HEK293T (cell line): Measurements from ENCODE around the gene OLA1.

ENCODE experiments used
- CTCF ChIA-PET: fragments of 350-600 bp; formaldehyde crosslinking; extraction: SDS; loops from one replicate; lab custom pipeline; 2021; ENCODE audit warnings: antibody characterized with exemption, inconsistent platforms; lab: Yijun Ruan, JAX
- POLR2A ChIA-PET: fragments of 350-600 bp; formaldehyde crosslinking; extraction: SDS; loops from one replicate; lab custom pipeline; 2020; ENCODE audit warnings: antibody characterized with exemption, inconsistent platforms; lab: Yijun Ruan, JAX
- DNase-seq: peaks from one replicate; pipeline ENCODE4 v3.0.0; 2012; ENCODE audit warnings: mixed read lengths; ENCODE audit errors: extremely low spot score
- ARNT ChIP-seq: fragments of 450-650 bp; IDR thresholded peaks from 2 replicates; pipeline ENCODE4 v1.6.1; 2017; ENCODE audit warnings: mild to moderate bottlenecking
- BHLHE40 ChIP-seq: fragments of 450-650 bp; IDR thresholded peaks from 2 replicates; pipeline ENCODE4 v1.6.1; 2016; ENCODE audit warnings: mild to moderate bottlenecking, moderate library complexity, borderline replicate concordance
- CTBP1 ChIP-seq: fragments of 450-650 bp; IDR thresholded peaks from 2 replicates; pipeline ENCODE4 v1.6.1; 2016; ENCODE audit warnings: borderline replicate concordance
- ELF4 ChIP-seq: fragments of 450-650 bp; IDR thresholded peaks from 2 replicates; pipeline ENCODE4 v1.6.1; 2017; ENCODE audit warnings: antibody characterized with exemption
- FOXA1 ChIP-seq: fragments of 450-650 bp; IDR thresholded peaks from 2 replicates; pipeline ENCODE4 v1.6.1; 2016; ENCODE audit warnings: mild to moderate bottlenecking
- FOXK2 ChIP-seq: fragments of 450-650 bp; IDR thresholded peaks from 2 replicates; pipeline ENCODE4 v1.6.1; 2016; ENCODE audit warnings: mild to moderate bottlenecking
- FOXM1 ChIP-seq: fragments of 450-650 bp; IDR thresholded peaks from 2 replicates; pipeline ENCODE4 v1.6.1; 2017; ENCODE audit warnings: mild to moderate bottlenecking, borderline replicate concordance
- HDGF ChIP-seq: fragments of 450-650 bp; IDR thresholded peaks from 2 replicates; pipeline ENCODE4 v1.6.1; 2017; ENCODE audit warnings: antibody characterized with exemption, borderline replicate concordance
- L3MBTL2 ChIP-seq: fragments of 450-650 bp; conservative IDR thresholded peaks from 2 replicates; pipeline ENCODE4 v1.6.1; 2016; ENCODE audit warnings: mild to moderate bottlenecking
- LEF1 ChIP-seq: fragments of 450-650 bp; IDR thresholded peaks from 2 replicates; pipeline ENCODE4 v1.6.1; 2017; ENCODE audit warnings: mild to moderate bottlenecking, borderline replicate concordance
- NFRKB ChIP-seq: fragments of 450-650 bp; IDR thresholded peaks from 2 replicates; pipeline ENCODE4 v1.6.1; 2016; ENCODE audit warnings: mild to moderate bottlenecking, moderate library complexity
- SP1 ChIP-seq: fragments of 450-650 bp; IDR thresholded peaks from 2 replicates; pipeline ENCODE4 v1.6.1; 2017
- SUZ12 ChIP-seq: fragments of 450-650 bp; IDR thresholded peaks from 2 replicates; pipeline ENCODE4 v1.6.1; 2016; ENCODE audit warnings: mild to moderate bottlenecking
- TARDBP ChIP-seq: fragments of 450-650 bp; IDR thresholded peaks from 2 replicates; pipeline ENCODE4 v1.6.1; 2016
- ZNF384 ChIP-seq: fragments of 450-650 bp; IDR thresholded peaks from 2 replicates; pipeline ENCODE4 v1.6.1; 2016
- TF ChIP-seq, protein P1 (sequence below): fragments of 450-650 bp; IDR thresholded peaks from 2 replicates; pipeline ENCODE4 v1.6.1; 2016

The OLA1 gene

GRCh38 chr2:174211954-174212353 lies 36.4 kb downstream of the OLA1 start:
- ChIA-PET POLR2A (no interaction called here), CTCF (no interaction called here)

GRCh38 chr2:174210862-174211261 lies 37.5 kb downstream of the OLA1 start:
- DNase-seq = no peak
- TF ChIP-seq NFRKB = no peak
- no peak for TF ChIP-seq ELF4
- TF ChIP-seq TARDBP = no peak
- POLR2A ChIA-PET = no interaction called here
- CTCF ChIA-PET = no interaction called here

More at GRCh38 chr2:174211954-174212353, 36.4 kb downstream of the OLA1 start:
- TF ChIP-seq LEF1 (no peak), FOXM1 (no peak), FOXK2 (no peak), L3MBTL2 (no peak), ARNT (no peak)
- DNase-seq = no peak

DNA sequence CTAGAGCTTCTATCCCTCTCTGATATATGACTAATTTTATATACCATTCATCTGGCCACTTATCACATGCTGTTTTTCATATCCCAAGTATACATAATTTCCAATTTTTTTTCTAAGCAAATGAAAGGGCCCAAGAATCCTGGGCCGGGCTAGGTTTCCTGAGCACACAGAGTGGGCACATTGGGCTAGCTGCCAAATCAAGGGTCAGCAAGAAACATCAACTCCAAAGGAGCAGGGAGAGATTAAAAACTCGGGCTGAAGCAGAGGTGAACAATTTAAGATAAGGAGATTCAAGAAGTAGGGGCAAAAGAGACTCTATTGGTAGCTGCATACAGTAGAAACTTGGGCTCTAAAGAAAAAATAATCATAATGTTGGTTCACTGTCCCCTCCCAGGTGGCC lies 39.0 kb downstream of the OLA1 start:
- POLR2A ChIA-PET = interaction anchor here (1.9 kb wide), 1 partner anchor 39 kb away, joined by 4 read pairs; the partner anchor contains the start of gene OLA1
- DNase-seq = no peak
- TF ChIP-seq ELF4 = no peak
- TF ChIP-seq, protein P1, sequence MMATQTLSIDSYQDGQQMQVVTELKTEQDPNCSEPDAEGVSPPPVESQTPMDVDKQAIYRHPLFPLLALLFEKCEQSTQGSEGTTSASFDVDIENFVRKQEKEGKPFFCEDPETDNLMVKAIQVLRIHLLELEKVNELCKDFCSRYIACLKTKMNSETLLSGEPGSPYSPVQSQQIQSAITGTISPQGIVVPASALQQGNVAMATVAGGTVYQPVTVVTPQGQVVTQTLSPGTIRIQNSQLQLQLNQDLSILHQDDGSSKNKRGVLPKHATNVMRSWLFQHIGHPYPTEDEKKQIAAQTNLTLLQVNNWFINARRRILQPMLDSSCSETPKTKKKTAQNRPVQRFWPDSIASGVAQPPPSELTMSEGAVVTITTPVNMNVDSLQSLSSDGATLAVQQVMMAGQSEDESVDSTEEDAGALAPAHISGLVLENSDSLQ = no peak
- TF ChIP-seq FOXA1 = no peak
- no peak for TF ChIP-seq TARDBP
- TF ChIP-seq FOXK2 = no peak
- TF ChIP-seq BHLHE40 = no peak
- no peak for TF ChIP-seq L3MBTL2
- no peak for TF ChIP-seq ZNF384
- no peak for TF ChIP-seq CTBP1
- no peak for TF ChIP-seq LEF1
- TF ChIP-seq SUZ12 = no peak
- TF ChIP-seq FOXM1 = no peak
- no peak for TF ChIP-seq ARNT
- no peak for TF ChIP-seq HDGF
- TF ChIP-seq NFRKB = no peak
- no peak for TF ChIP-seq SP1
- CTCF ChIA-PET = interaction anchor here (0.8 kb wide), 1 partner anchor 12 kb away, joined by 3 read pairs; no protein-coding TSS in a partner anchor

GRCh38 chr2:174208026-174208425 lies 40.3 kb downstream of the OLA1 start:
- DNase-seq = no peak
- POLR2A ChIA-PET = interaction anchor here (1.9 kb wide), 1 partner anchor 40 kb away, joined by 4 read pairs; the partner anchor contains the start of gene OLA1
- CTCF ChIA-PET = no interaction called here
- TF ChIP-seq TARDBP (no peak), SUZ12 (no peak), ZNF384 (no peak), NFRKB (no peak), SP1 (no peak), L3MBTL2 (no peak), ARNT (no peak), LEF1 (no peak)

- no peak for DNase-seq
- CTCF ChIA-PET = no interaction called here
- TF ChIP-seq, protein P1 = no peak
- TF ChIP-seq L3MBTL2 (no peak), FOXK2 (no peak)
- POLR2A ChIA-PET = no interaction called here
Observed at GRCh38 chr2:174205562-174205961, 42.8 kb downstream of the OLA1 start.

- CTCF ChIA-PET = no interaction called here
- no peak for DNase-seq
- POLR2A ChIA-PET = no interaction called here
- no peak for TF ChIP-seq ZNF384
- no peak for TF ChIP-seq FOXM1
- TF ChIP-seq SUZ12 = no peak
- TF ChIP-seq FOXA1 = no peak
- TF ChIP-seq TARDBP = no peak
- TF ChIP-seq ELF4 = no peak
- no peak for TF ChIP-seq CTBP1
- TF ChIP-seq ARNT = no peak
- no peak for TF ChIP-seq L3MBTL2
- TF ChIP-seq HDGF = no peak
- TF ChIP-seq LEF1 = no peak
- TF ChIP-seq, protein P1 = no peak
- no peak for TF ChIP-seq BHLHE40
- no peak for TF ChIP-seq NFRKB
- no peak for TF ChIP-seq SP1
- TF ChIP-seq FOXK2 = no peak
Observed at GRCh38 chr2:174202188-174202587, 46.1 kb downstream of the OLA1 start.
